PC-3 (cell line): ENCODE measurements around the gene CDCA4. TPM values are rescaled to one million over a fixed set of nuclear protein-coding genes. Genes with fewer than 3 reads are reported as not detected.

Experiments
- ATAC-seq: fragments of 200-7000 bp; cut with Tn5 transposase; 2 replicates; pipeline ENCODE4 v1.9.1; 2020; ENCODE audit warnings: mild to moderate bottlenecking, moderate library complexity
- BruUV-seq: library from RNA; stranded (reverse); fragments of 400-500 nt; replicated peaks from 2 replicates; lab custom pipeline; 2021; lab: Mats Ljungman, UMichigan
- CTCF ChIA-PET: fragments of 300-600 bp; sonication (Branson Sonifier 250); formaldehyde crosslinking; loops from one replicate; lab custom pipeline; 2022; ENCODE audit warnings: antibody characterized with exemption; lab: Charles Lee
- POLR2A ChIA-PET: fragments of 300-600 bp; sonication (Branson Sonifier 250); formaldehyde crosslinking; loops from one replicate; lab custom pipeline; 2022; ENCODE audit warnings: antibody characterized with exemption; ENCODE audit not compliant: unreplicated experiment; lab: Charles Lee
- DNase-seq: peaks from one replicate; pipeline ENCODE4 v3.0.0-alpha.2; 2015
- H2AFZ ChIP-seq: fragments of 300-600 bp; sonication (generic); 2 replicates; pipeline ENCODE4 v1.6.0; 2016; ENCODE audit warnings: antibody characterized with exemption, low read length
- H3F3A ChIP-seq: fragments of 300-600 bp; sonication (generic); one replicate; pipeline ENCODE4 v1.6.0; 2017; ENCODE audit warnings: antibody characterized with exemption, low read length, control low read depth, mild to moderate bottlenecking; ENCODE audit not compliant: unreplicated experiment
- H3K27ac ChIP-seq: fragments of 300-600 bp; sonication (generic); 2 replicates; pipeline ENCODE4 v1.5.1; 2016; ENCODE audit warnings: mild to moderate bottlenecking, low read length
- H3K27me3 ChIP-seq: fragments of 300-600 bp; sonication (generic); 2 replicates; pipeline ENCODE4 v1.6.1; 2016; ENCODE audit warnings: low read length, mixed read lengths
- H3K36me3 ChIP-seq: fragments of 300-600 bp; sonication (generic); 2 replicates; pipeline ENCODE4 v1.6.1; 2016; ENCODE audit warnings: low read depth, mixed run types, low read length, mixed read lengths
- H3K4me1 ChIP-seq: fragments of 300-600 bp; sonication (generic); 2 replicates; pipeline ENCODE4 v1.5.1; 2016; ENCODE audit warnings: low read length; ENCODE audit not compliant: insufficient read depth
- H3K4me2 ChIP-seq: fragments of 300-600 bp; sonication (generic); 2 replicates; pipeline ENCODE4 v1.6.0; 2016; ENCODE audit warnings: low read length
- H3K4me3 ChIP-seq: fragments of 300-600 bp; sonication (generic); 2 replicates; pipeline ENCODE4 v1.5.1; 2016; ENCODE audit warnings: mild to moderate bottlenecking, low read length, mixed read lengths
- H3K79me2 ChIP-seq: fragments of 300-600 bp; sonication (generic); 2 replicates; pipeline ENCODE4 v1.6.1; 2017; ENCODE audit warnings: low read length, mixed read lengths
- H3K9ac ChIP-seq: fragments of 300-600 bp; sonication (generic); 2 replicates; pipeline ENCODE4 v1.6.0; 2016; ENCODE audit warnings: mild to moderate bottlenecking, low read length
- H3K9me2 ChIP-seq: fragments of 300-600 bp; sonication (generic); replicated peaks from 2 replicates; pipeline ENCODE4 v1.6.1; 2016; ENCODE audit warnings: mixed run types, low read length, mixed read lengths
- H3K9me3 ChIP-seq: fragments of 300-600 bp; sonication (generic); 2 replicates; pipeline ENCODE4 v1.6.1; 2016; ENCODE audit warnings: low read length, mixed read lengths
- H4K20me1 ChIP-seq: fragments of 300-600 bp; sonication (generic); 2 replicates; pipeline ENCODE4 v1.6.1; 2016; ENCODE audit warnings: low read length, mixed read lengths
- EZH2 ChIP-seq: fragments of 300-600 bp; sonication (generic); IDR thresholded peaks from one replicate; pipeline ENCODE4 v1.6.1; 2017; ENCODE audit warnings: antibody characterized with exemption, mild to moderate bottlenecking, low read length; ENCODE audit not compliant: unreplicated experiment
- EZH2phosphoT487 ChIP-seq: fragments of 300-600 bp; sonication (generic); IDR thresholded peaks from 2 replicates; pipeline ENCODE4 v1.6.1; 2018; ENCODE audit warnings: mild to moderate bottlenecking, antibody characterized with exemption, low read length, borderline replicate concordance
- intact Hi-C: fragments of 100-400 bp; cut with micrococcal nuclease; formaldehyde crosslinking; loops from 2 replicates; pipeline ENCODE4 v1.9.0; 2023
- total RNA-seq: library from RNA; depleted of rRNA; stranded (reverse); fragments of >200 nt; gene quantifications from 2 replicates; pipeline ENCODE4 v1.2.3, GENCODE V29; 2014
- TF ChIP-seq, protein P1 (sequence below): fragments of 300-600 bp; sonication (generic); conservative IDR thresholded peaks from 2 replicates; pipeline ENCODE4 v1.5.1; 2017; ENCODE audit warnings: antibody characterized with exemption, low read depth, mild to moderate bottlenecking, low read length

CDCA4 gene
- total RNA-seq, 1 experiment from 2014 or later, result 113 TPM

DNA sequence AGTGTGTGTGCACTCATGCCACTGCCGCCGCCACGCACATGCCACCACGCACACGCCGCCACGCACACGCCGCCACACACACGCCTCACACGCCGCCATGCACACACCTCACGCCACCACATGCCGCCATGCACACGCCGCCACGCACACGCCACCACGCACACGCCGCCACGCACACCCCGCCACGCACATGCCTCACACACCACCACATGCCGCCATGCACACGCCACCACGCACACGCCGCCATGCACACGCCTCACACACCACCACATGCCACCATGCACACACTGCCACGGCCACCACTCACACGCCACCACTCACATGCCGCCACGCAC lies 29.0 kb downstream of the CDCA4 start:
- DNase-seq, result no peak
- ChIA-PET POLR2A (no interaction called here), CTCF (no interaction called here)
- TF ChIP-seq EZH2 (no peak), EZH2phosphoT487 (no peak)
- TF ChIP-seq, protein P1, sequence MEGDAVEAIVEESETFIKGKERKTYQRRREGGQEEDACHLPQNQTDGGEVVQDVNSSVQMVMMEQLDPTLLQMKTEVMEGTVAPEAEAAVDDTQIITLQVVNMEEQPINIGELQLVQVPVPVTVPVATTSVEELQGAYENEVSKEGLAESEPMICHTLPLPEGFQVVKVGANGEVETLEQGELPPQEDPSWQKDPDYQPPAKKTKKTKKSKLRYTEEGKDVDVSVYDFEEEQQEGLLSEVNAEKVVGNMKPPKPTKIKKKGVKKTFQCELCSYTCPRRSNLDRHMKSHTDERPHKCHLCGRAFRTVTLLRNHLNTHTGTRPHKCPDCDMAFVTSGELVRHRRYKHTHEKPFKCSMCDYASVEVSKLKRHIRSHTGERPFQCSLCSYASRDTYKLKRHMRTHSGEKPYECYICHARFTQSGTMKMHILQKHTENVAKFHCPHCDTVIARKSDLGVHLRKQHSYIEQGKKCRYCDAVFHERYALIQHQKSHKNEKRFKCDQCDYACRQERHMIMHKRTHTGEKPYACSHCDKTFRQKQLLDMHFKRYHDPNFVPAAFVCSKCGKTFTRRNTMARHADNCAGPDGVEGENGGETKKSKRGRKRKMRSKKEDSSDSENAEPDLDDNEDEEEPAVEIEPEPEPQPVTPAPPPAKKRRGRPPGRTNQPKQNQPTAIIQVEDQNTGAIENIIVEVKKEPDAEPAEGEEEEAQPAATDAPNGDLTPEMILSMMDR, result no peak
- no peaks in the 10 kb centered on the region for H3K9me2 ChIP-seq
- H3K36me3 ChIP-seq, result 0 out of 2 replicates have a peak, but pooled peaks cover 4% of the 10 kb centered on the region
- intact Hi-C loops, result no loop called here
- ATAC-seq, result no peak
- no peaks in the 10 kb centered on the region for H3K27me3 ChIP-seq
- H3F3A ChIP-seq, result no peaks in the 10 kb centered on the region
- H2AFZ ChIP-seq, result no peak overlapping the region
- H3K9ac ChIP-seq, result no peak overlapping the region
- no TSS peak for BruUV-seq
- H3K4me1 ChIP-seq, result peaks cover 4% of the 10 kb centered on the region; the same call in 1 of the 2 replicates
- no peaks in the 10 kb centered on the region for H3K9me3 ChIP-seq
- no peak overlapping the region for H3K4me3 ChIP-seq
- H4K20me1 ChIP-seq, result no peaks in the 10 kb centered on the region
- H3K27ac ChIP-seq, result no peak overlapping the region
- no peak overlapping the region for H3K4me2 ChIP-seq
- H3K79me2 ChIP-seq, result peaks cover 5% of the 10 kb centered on the region

DNA sequence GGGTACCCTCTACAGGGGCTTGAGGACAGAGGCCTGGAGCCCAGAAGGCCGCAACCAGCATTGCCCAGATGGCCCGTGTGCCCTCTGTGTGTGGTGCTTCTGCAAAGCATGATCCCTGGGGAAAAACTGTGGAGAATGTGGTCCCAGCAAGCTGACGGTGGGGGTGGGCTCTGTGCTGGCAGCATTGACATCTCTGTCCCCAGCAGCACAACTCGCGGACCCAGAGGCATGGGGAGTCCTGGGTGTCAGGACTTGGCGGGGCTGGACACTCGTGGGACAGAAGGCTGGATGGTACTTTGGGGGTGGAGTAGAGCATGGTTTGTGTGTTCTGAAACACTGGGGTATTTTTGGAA lies 31.0 kb downstream of the CDCA4 start:
- no TSS peak for BruUV-seq
- POLR2A ChIA-PET, result no interaction called here

DNA sequence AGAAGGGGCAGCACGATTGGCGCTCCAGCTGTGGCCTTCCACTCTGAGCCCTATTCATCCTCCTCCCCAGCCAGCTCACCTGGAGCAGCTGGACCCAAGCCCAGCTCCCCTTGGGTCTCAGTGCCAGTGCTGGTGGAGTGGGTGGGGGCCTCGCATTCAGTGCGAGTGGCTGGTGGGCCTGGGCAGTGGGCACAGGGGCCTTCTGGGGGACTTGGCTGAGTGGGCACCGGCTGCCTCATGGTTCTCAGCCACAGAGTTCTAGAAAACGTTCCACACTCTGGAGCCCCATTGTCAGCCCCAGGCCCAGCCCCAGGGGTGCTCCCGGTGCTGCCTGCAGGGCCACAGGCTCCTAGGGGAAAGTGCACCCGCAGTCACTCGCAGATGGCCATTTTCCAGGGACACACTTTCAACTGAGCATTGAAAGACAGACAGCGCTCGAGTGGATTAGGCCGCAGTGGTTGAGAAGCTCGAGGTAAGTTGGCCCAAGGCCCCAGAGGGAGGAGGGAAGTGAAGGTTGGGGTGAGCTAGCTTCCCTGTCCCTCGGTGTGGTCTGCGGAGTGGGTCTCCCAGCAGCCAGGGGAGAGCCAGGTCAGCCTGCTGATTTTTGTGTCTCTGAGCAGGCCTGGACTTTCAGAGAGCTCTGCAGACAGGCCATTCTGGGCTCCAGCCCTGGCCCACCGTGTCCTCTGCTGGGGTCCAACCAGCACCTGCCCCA lies 31.5 kb downstream of the CDCA4 start:
- Histone ChIP-seq H3K9me2 (no peaks in the 10 kb centered on the region), H3K9me3 (no peaks in the 10 kb centered on the region), H3K4me2 (no peak overlapping the region), H3K36me3 (no peaks in the 10 kb centered on the region), H3K9ac (no peak overlapping the region), H3K4me3 (no peak overlapping the region), H3K4me1 (peaks cover 13% of the 10 kb centered on the region), H3K27me3 (no peaks in the 10 kb centered on the region), H3F3A (no peaks in the 10 kb centered on the region), H3K27ac (no peak overlapping the region), H3K79me2 (peaks cover 15% of the 10 kb centered on the region), H4K20me1 (no peaks in the 10 kb centered on the region), H2AFZ (no peak overlapping the region)
- intact Hi-C loops, result no loop called here
- ChIA-PET CTCF (no interaction called here), POLR2A (no interaction called here)
- no TSS peak for BruUV-seq
- ATAC-seq, result no peak
- no peak for DNase-seq
- TF ChIP-seq EZH2, result no peak
- no peak for TF ChIP-seq EZH2phosphoT487
- TF ChIP-seq, protein P1, result no peak

More for the DNA sequence above, 31.0 kb downstream of the CDCA4 start:
- H2AFZ ChIP-seq, result no peak overlapping the region
- CTCF ChIA-PET, result no interaction called here
- H3K4me2 ChIP-seq, result no peak overlapping the region
- no peaks in the 10 kb centered on the region for H4K20me1 ChIP-seq
- peaks cover 15% of the 10 kb centered on the region for H3K79me2 ChIP-seq
- ATAC-seq (no peak), DNase-seq (no peak)
- H3K27ac ChIP-seq, result no peak overlapping the region
- H3K27me3 ChIP-seq, result no peaks in the 10 kb centered on the region
- no peaks in the 10 kb centered on the region for H3F3A ChIP-seq
- intact Hi-C loops, result no loop called here
- no peaks in the 10 kb centered on the region for H3K9me2 ChIP-seq
- H3K4me3 ChIP-seq, result no peak overlapping the region
- H3K4me1 ChIP-seq, result peaks cover 13% of the 10 kb centered on the region
- TF ChIP-seq, protein P1, result no peak
- H3K9me3 ChIP-seq, result no peaks in the 10 kb centered on the region
- H3K36me3 ChIP-seq, result 0 out of 2 replicates have a peak, but pooled peaks cover 3% of the 10 kb centered on the region
- no peak overlapping the region for H3K9ac ChIP-seq
